K562 (cell line): ENCODE data around the gene CYP4F3. TPM values are rescaled to one million over a fixed set of nuclear protein-coding genes. Genes with fewer than 3 reads are reported as not detected.

Experiments used
- ATAC-seq: fragments of 200-7000 bp; cut with Tn5 transposase; 3 replicates; pipeline ENCODE4 v1.9.1; 2020; ENCODE audit warnings: moderate library complexity
- BruUV-seq: library from RNA; stranded (reverse); fragments of 400-500 nt; replicated peaks from 2 replicates; lab custom pipeline; 2021; lab: Mats Ljungman, UMichigan
- CTCF ChIA-PET: fragments of 300-600 bp; formaldehyde crosslinking; extraction: SDS; loops from one replicate; lab custom pipeline; 2021; ENCODE audit warnings: low intra/inter-chr PET ratio; lab: Yijun Ruan, JAX
- POLR2A ChIA-PET: fragments of 300-600, 350-650 bp; sonication (Branson Sonifier 250); formaldehyde crosslinking; extraction: SDS; loops from one replicate; lab custom pipeline; 2021; ENCODE audit warnings: antibody characterized with exemption, inconsistent platforms; lab: Yijun Ruan, JAX
- DNase-seq, 4 experiments: peaks; one replicate each; pipeline versions ENCODE4 v3.0.0 to v3.0.0-alpha.2; 2011 to 2018; ENCODE audit warnings: low spot score in 3 of 4, mixed read lengths in 3 of 4; ENCODE audit errors: extremely low read depth in 1 of 4
- FAIRE-seq: peaks from 2 replicates; lab custom pipeline; 2011; peaks lifted over from hg19 to GRCh38; lab: Jason Lieb, UNC
- H2AFZ ChIP-seq: 2 replicates; pipeline ENCODE4 v1.6.0; 2011; ENCODE audit warnings: low read depth, low read length, control low read depth, inconsistent platforms
- H3K27ac ChIP-seq: fragments of 200-600 bp; 3 replicates; pipeline ENCODE4 v1.8.0; 2011; ENCODE audit warnings: low read depth, mild to moderate bottlenecking, control low read depth, inconsistent platforms, low read length, moderate library complexity, mixed read lengths; ENCODE audit errors: extremely low read depth
- H3K27me3 ChIP-seq, 2 experiments: fragments of 300-600 bp in 1 of 2; 2 replicates in 1 of 2; 3 replicates in 1 of 2; pipeline versions ENCODE4 v1.6.0 to v1.8.0; 2011; ENCODE audit warnings: inconsistent platforms in 2 of 2, low read length in 2 of 2, mild to moderate bottlenecking in 1 of 2, mixed read lengths in 1 of 2, moderate library complexity in 1 of 2; ENCODE audit not compliant: control insufficient read depth in 2 of 2, insufficient read depth in 2 of 2
- H3K36me3 ChIP-seq: fragments of 300-600 bp; 3 replicates; pipeline ENCODE4 v1.8.0; 2011; ENCODE audit warnings: mild to moderate bottlenecking, low read length, inconsistent platforms; ENCODE audit not compliant: control insufficient read depth, insufficient read depth
- H3K4me1 ChIP-seq, 2 experiments: fragments of 200-600 bp in 1 of 2; replicated peaks in 1 of 2; 2 replicates in 1 of 2; 3 replicates in 1 of 2; pipeline versions ENCODE4 v1.5.1 to v1.8.0; 2011; ENCODE audit warnings: inconsistent platforms in 2 of 2, low read length in 2 of 2, mild to moderate bottlenecking in 1 of 2, mixed read lengths in 1 of 2, moderate library complexity in 1 of 2; ENCODE audit not compliant: control insufficient read depth in 2 of 2, insufficient read depth in 2 of 2
- H3K4me2 ChIP-seq: 2 replicates; pipeline ENCODE4 v1.6.1; 2011; ENCODE audit warnings: low read length, control low read depth, inconsistent platforms, mixed read lengths; ENCODE audit not compliant: insufficient read depth
- H3K4me3 ChIP-seq: fragments of 200-600 bp; sonication (generic), shearing (Covaris generic); 2 replicates; pipeline ENCODE4 v1.5.1; 2016; ENCODE audit warnings: control low read depth, inconsistent platforms
- H3K79me2 ChIP-seq: fragments of 200-600 bp; 3 replicates; pipeline ENCODE4 v1.8.0; 2011; ENCODE audit warnings: low read length, inconsistent platforms; ENCODE audit not compliant: control insufficient read depth, insufficient read depth
- H3K9ac ChIP-seq, 2 experiments: 2 replicates each; pipeline versions ENCODE4 v1.6.0 to v1.6.1; 2011; ENCODE audit warnings: low read depth in 2 of 2, low read length in 2 of 2, control low read depth in 1 of 2, inconsistent platforms in 1 of 2, mild to moderate bottlenecking in 1 of 2, mixed read lengths in 1 of 2; ENCODE audit not compliant: insufficient read depth in 1 of 2
- H3K9me1 ChIP-seq: one replicate; pipeline ENCODE4 v1.6.0; 2011; ENCODE audit warnings: inconsistent platforms, mild to moderate bottlenecking, low read length, moderate library complexity; ENCODE audit not compliant: control insufficient read depth, insufficient read depth
- H3K9me3 ChIP-seq: replicated peaks from 2 replicates; pipeline ENCODE4 v1.5.1; 2011; ENCODE audit warnings: low read depth, low read length, inconsistent platforms; ENCODE audit not compliant: control insufficient read depth, insufficient read depth
- H4K20me1 ChIP-seq: replicated peaks from 2 replicates; pipeline ENCODE4 v1.6.1; 2011; ENCODE audit warnings: low read length, inconsistent platforms, mixed read lengths; ENCODE audit not compliant: control insufficient read depth, insufficient read depth
- BCOR ChIP-seq: fragments of 450-650 bp; IDR thresholded peaks from 2 replicates; pipeline ENCODE4 v1.6.1; 2016
- CHD2 ChIP-seq: IDR thresholded peaks from 2 replicates; pipeline ENCODE4 v1.6.1; 2011; ENCODE audit warnings: low read depth, low read length
- COPS2 ChIP-seq: fragments of 450-650 bp; conservative IDR thresholded peaks from 2 replicates; pipeline ENCODE4 v1.6.1; 2016; ENCODE audit warnings: mild to moderate bottlenecking, moderate library complexity
- DMBX1 ChIP-seq: fragments of 250-450 bp; sonication (Bioruptor Pico); IDR thresholded peaks from 2 replicates; pipeline ENCODE4 v1.8.0; 2022; ENCODE audit warnings: inconsistent platforms, mild to moderate bottlenecking, moderate library complexity, borderline replicate concordance
- ETV5 ChIP-seq: sonication (generic); formaldehyde crosslinking; IDR thresholded peaks from 2 replicates; pipeline ENCODE4 v1.4.0; 2020; ENCODE audit warnings: low read depth, mild to moderate bottlenecking, missing genetic modification reagents
- FOXA3 ChIP-seq, 2 experiments: fragments of 450-650 bp in 1 of 2; sonication (generic) in 1 of 2; formaldehyde crosslinking; IDR thresholded peaks in 1 of 2; conservative IDR thresholded peaks in 1 of 2; 2 replicates each; pipeline versions ENCODE4 v1.4.0 to v1.8.0; 2020 to 2022; ENCODE audit warnings: mild to moderate bottlenecking in 2 of 2, missing genetic modification reagents in 1 of 2
- GATAD2B ChIP-seq: fragments of 450-650 bp; IDR thresholded peaks from 2 replicates; pipeline ENCODE4 v1.6.1; 2017; ENCODE audit warnings: mild to moderate bottlenecking, borderline replicate concordance
- HDAC6 ChIP-seq: IDR thresholded peaks from 2 replicates; pipeline ENCODE4 v1.6.1; 2012; ENCODE audit warnings: low read depth, mild to moderate bottlenecking, control low read depth, inconsistent platforms, low read length, moderate library complexity
- MCM5 ChIP-seq: fragments of 450-650 bp; IDR thresholded peaks from 2 replicates; pipeline ENCODE4 v1.6.1; 2016; ENCODE audit warnings: low read depth
- PML ChIP-seq: IDR thresholded peaks from 2 replicates; pipeline ENCODE4 v1.6.1; 2012; ENCODE audit warnings: low read length, inconsistent platforms
- PTTG1 ChIP-seq: fragments of 450-650 bp; IDR thresholded peaks from 2 replicates; pipeline ENCODE4 v1.6.1; 2016; ENCODE audit warnings: low read depth, mild to moderate bottlenecking, missing genetic modification characterization, missing compliant biosample characterization
- THAP7 ChIP-seq: fragments of 250-450 bp; sonication (Bioruptor Pico); IDR thresholded peaks from 2 replicates; pipeline ENCODE4 v1.5.0; 2021
- THRA ChIP-seq: fragments of 450-650 bp; IDR thresholded peaks from 2 replicates; pipeline ENCODE4 v1.6.1; 2017; ENCODE audit warnings: mild to moderate bottlenecking, moderate library complexity
- ZC3H8 ChIP-seq: fragments of 450-650 bp; IDR thresholded peaks from 2 replicates; pipeline ENCODE4 v1.6.1; 2017
- ZFP36 ChIP-seq: fragments of 150-350 bp; IDR thresholded peaks from 2 replicates; pipeline ENCODE4 v1.6.1; 2018; ENCODE audit warnings: low read length, low read depth; ENCODE audit not compliant: partially characterized antibody
- ZNF551 ChIP-seq: fragments of 250-450 bp; sonication (Bioruptor Pico); IDR thresholded peaks from 2 replicates; pipeline ENCODE4 v1.5.0; 2021; ENCODE audit warnings: mild to moderate bottlenecking, moderate library complexity
- ZNF764 ChIP-seq: fragments of 250-450 bp; sonication (Bioruptor Pico); IDR thresholded peaks from 2 replicates; pipeline ENCODE4 v1.4.0; 2020; ENCODE audit warnings: low read depth, mild to moderate bottlenecking, moderate library complexity
- WGBS: fragments of 100-300 bp; shearing (Covaris generic); methylation state at CpG from one replicate; pipeline ENCODE4 v1.1.6; 2016; ENCODE audit warnings: low coverage, mixed read lengths; ENCODE audit not compliant: insufficient coverage; ENCODE audit errors: missing lambda C conversion rate; 5-methylcytosine and 5-hydroxymethylcytosine counted together
- in situ Hi-C: fragments of 300-500 bp; cut with MboI; formaldehyde crosslinking; loops from 4 replicates; pipeline ENCODE4 v1.15.0; 2018; ENCODE audit warnings: inconsistent platforms, mixed read lengths
- intact Hi-C: fragments of 100-400 bp; cut with micrococcal nuclease; formaldehyde crosslinking; loops from 2 replicates; pipeline ENCODE4 v1.14.2; 2022
- polyA plus RNA-seq, 8 experiments: library from polyadenylated mRNA; depleted of rRNA in 4 of 8; stranded (reverse) in 5 of 8; unstranded in 3 of 8; fragments of >200 nt; fragmentation: Nextera tagmentation in 2 of 8; fragmentation: Illumina TruSeq in 1 of 8; extraction: Ambion mirVana in 2 of 8; extraction: Trizol in 1 of 8; gene quantifications; 2 replicates each; pipeline versions ENCODE4 v1.2.1 to v1.2.3, GENCODE V29; 2011 to 2014; ENCODE audit warnings: inconsistent platforms in 1 of 8, missing spikeins in 1 of 8
- total RNA-seq, 7 experiments: library from RNA; depleted of rRNA in 6 of 7; stranded (reverse); fragments of >200 nt in 6 of 7; fragmentation: Illumina TruSeq in 2 of 7; extraction: Trizol in 2 of 7; gene quantifications; 2 replicates each; pipeline versions ENCODE4 v1.2.1 to v1.2.3, GENCODE V29; 2011 to 2021; ENCODE audit warnings: low replicate concordance in 1 of 7

CYP4F3 gene
- total and polyA plus RNA-seq, 9 of the 15 experiments (the other 6 are each of a cell fraction or from before 2014, with no cell fraction given): 0.01 to 0.40 (median 0.16) TPM; not detected in 6

GRCh38 chr19:15618321-15618720, 22.4 kb upstream of the CYP4F3 start:
- no peak overlapping the region for H3K4me3 ChIP-seq

GRCh38 chr19:15621801-15622200, 18.9 kb upstream of the CYP4F3 start:
- in situ Hi-C loops: loop anchor here (25.0 kb wide), 1 partner anchor 766 kb away; no protein-coding TSS in a partner anchor
- ATAC-seq: no peak
- TF ChIP-seq ZNF551 (CRISPR knock-in tag) (no peak), ZNF764 (no peak), BCOR (no peak), CHD2 (no peak), THRA (no peak), MCM5 (no peak), DMBX1 (CRISPR knock-in tag) (no peak), HDAC6 (no peak), PTTG1 (no peak), GATAD2B (no peak), ZC3H8 (no peak)
- 0% methylated on average over 1 of the region's 1 CpG for whole genome bisulfite sequencing
- no peak overlapping the region for H3K27ac ChIP-seq
- H3K9me3 ChIP-seq: no peaks in the 10 kb centered on the region
- H3K36me3 ChIP-seq: no peaks in the 10 kb centered on the region
- no peaks in the 10 kb centered on the region; a peak in 1 of 5 replicates for H3K27me3 ChIP-seq
- no peak for DNase-seq
- ChIA-PET CTCF (no interaction called here), POLR2A (interaction anchor here (0.6 kb wide), 1 partner anchor 788 kb away, joined by 3 read pairs; no protein-coding TSS in a partner anchor)
- FAIRE-seq: no peak
- no peak overlapping the region for H3K4me3 ChIP-seq
- H3K79me2 ChIP-seq: no peaks in the 10 kb centered on the region
- no peak overlapping the region for H3K9ac ChIP-seq
- no TSS peak for BruUV-seq
- H3K4me1 ChIP-seq: no peaks in the 10 kb centered on the region
- intact Hi-C loops: loop anchor here (10.0 kb wide), 1 partner anchor 423 kb away; no protein-coding TSS in a partner anchor
- no peak overlapping the region for H3K4me2 ChIP-seq
- no peaks in the 10 kb centered on the region; the same call in 1 of the 2 replicates for H4K20me1 ChIP-seq
- H2AFZ ChIP-seq: no peak overlapping the region
- no peaks in the 10 kb centered on the region for H3K9me1 ChIP-seq

More at GRCh38 chr19:15618321-15618720, 22.4 kb upstream of the CYP4F3 start:
- H3K27ac ChIP-seq: no peak overlapping the region
- H3K9me1 ChIP-seq: no peaks in the 10 kb centered on the region
- in situ Hi-C loops (loop anchor here (25.0 kb wide), 1 partner anchor 769 kb away; no protein-coding TSS in a partner anchor), intact Hi-C loops (no loop called here)
- no peaks in the 10 kb centered on the region for H3K9me3 ChIP-seq
- ChIA-PET POLR2A (no interaction called here), CTCF (no interaction called here)
- no peak for FAIRE-seq
- BruUV-seq: no TSS peak
- H2AFZ ChIP-seq: no peak overlapping the region
- no peaks in the 10 kb centered on the region for H3K4me1 ChIP-seq
- 3% methylated on average over 5 of the region's 5 CpGs for WGBS
- no peak for TF ChIP-seq FOXA3 (CRISPR knock-in tag; conservative IDR thresholded peaks at IDR 0.05 in 1 of 2, IDR thresholded peaks at IDR 0.05 in 1 of 2)
- peak; percentile 80 for TF ChIP-seq ZFP36
- no peak for TF ChIP-seq THAP7
- TF ChIP-seq ETV5 (CRISPR knock-in tag): no peak
- no peak for TF ChIP-seq PML
- no peak for TF ChIP-seq COPS2
- TF ChIP-seq, all 486 proteins: peak for 1
- no peak overlapping the region for H3K4me2 ChIP-seq
- DNase-seq (no peak), ATAC-seq (no peak)
- H3K9ac ChIP-seq: no peak overlapping the region
- H3K36me3 ChIP-seq: no peaks in the 10 kb centered on the region
- no peaks in the 10 kb centered on the region; a peak in 1 of 5 replicates for H3K27me3 ChIP-seq
- H3K79me2 ChIP-seq: no peaks in the 10 kb centered on the region
- H4K20me1 ChIP-seq: no peaks in the 10 kb centered on the region; the same call in 1 of the 2 replicates
